Measurements from ENCODE around the gene UGCG.

The UGCG gene

DNA sequence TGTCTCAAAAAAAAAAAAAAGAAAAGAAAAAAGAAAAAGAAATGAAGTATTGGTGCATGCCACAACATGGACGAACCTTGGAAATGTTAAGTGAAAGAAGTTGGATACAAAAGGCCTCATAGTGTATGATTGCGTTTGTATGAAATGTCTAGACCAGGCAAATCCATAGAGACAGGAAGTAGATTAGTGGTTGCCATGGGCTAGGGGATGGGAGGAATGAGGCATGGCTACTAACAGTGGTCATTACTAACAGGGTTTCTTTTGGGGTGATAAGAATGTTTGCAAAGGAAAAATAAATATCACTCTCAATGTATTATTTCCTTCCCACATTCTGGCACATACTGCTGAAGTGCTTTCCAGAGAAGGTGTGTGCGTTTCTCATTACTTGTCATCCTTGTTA lies 44.1 kb downstream of the UGCG start:
- TF ChIP-seq CEBPB (IDR thresholded peaks at IDR 0.05): no peak
- TF ChIP-seq, protein P1, sequence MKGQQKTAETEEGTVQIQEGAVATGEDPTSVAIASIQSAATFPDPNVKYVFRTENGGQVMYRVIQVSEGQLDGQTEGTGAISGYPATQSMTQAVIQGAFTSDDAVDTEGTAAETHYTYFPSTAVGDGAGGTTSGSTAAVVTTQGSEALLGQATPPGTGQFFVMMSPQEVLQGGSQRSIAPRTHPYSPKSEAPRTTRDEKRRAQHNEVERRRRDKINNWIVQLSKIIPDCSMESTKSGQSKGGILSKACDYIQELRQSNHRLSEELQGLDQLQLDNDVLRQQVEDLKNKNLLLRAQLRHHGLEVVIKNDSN (IDR thresholded peaks at IDR 0.05): no peak
- TF ChIP-seq TAF1 (IDR thresholded peaks at IDR 0.05; ENCODE audit: low read depth): no peak
- TF ChIP-seq FOXM1 (IDR thresholded peaks at IDR 0.05; ENCODE audit: borderline replicate concordance, low read depth): no peak
- TF ChIP-seq ZBTB7A (IDR thresholded peaks at IDR 0.05; ENCODE audit: low read depth): no peak
- TF ChIP-seq RAD21 (IDR thresholded peaks at IDR 0.05; ENCODE audit: low read depth): no peak

DNA sequence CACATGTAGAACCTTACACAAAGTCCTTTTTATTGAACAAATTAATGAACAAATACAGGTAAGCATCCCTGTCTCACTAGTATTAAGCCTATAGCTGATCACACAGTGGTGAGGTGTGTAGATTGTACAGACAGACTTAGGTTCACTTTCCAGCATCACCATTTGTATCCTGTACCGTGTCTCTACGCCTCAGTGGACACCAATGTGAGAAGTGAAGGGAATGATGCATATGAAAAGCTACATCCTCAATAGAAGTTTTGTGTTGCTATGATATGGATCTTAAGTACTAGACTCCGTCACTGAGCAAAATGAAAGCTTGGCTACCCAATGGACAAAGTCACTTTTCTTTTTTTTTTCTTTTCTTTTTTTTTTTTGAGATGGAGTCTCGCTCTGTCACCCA lies 46.6 kb downstream of the UGCG start:
- TF ChIP-seq CREB1 (IDR thresholded peaks at IDR 0.05; ENCODE audit: low read depth): no peak
- TF ChIP-seq TCF12 (IDR thresholded peaks at IDR 0.05; ENCODE audit: low read depth): no peak
- no peak for TF ChIP-seq CEBPB (IDR thresholded peaks at IDR 0.05)
- no peak for TF ChIP-seq TAF1 (IDR thresholded peaks at IDR 0.05; ENCODE audit: low read depth)
- TF ChIP-seq ZBTB7A (IDR thresholded peaks at IDR 0.05; ENCODE audit: low read depth): no peak
- no peak for TF ChIP-seq EP300 (IDR thresholded peaks at IDR 0.05; ENCODE audit: borderline replicate concordance)
- TF ChIP-seq NFIC (IDR thresholded peaks at IDR 0.05): no peak
- no peak for TF ChIP-seq EGR1 (IDR thresholded peaks at IDR 0.05)
- no peak for TF ChIP-seq YY1 (IDR thresholded peaks at IDR 0.05; ENCODE audit: low read depth)
- TF ChIP-seq, protein P2, sequence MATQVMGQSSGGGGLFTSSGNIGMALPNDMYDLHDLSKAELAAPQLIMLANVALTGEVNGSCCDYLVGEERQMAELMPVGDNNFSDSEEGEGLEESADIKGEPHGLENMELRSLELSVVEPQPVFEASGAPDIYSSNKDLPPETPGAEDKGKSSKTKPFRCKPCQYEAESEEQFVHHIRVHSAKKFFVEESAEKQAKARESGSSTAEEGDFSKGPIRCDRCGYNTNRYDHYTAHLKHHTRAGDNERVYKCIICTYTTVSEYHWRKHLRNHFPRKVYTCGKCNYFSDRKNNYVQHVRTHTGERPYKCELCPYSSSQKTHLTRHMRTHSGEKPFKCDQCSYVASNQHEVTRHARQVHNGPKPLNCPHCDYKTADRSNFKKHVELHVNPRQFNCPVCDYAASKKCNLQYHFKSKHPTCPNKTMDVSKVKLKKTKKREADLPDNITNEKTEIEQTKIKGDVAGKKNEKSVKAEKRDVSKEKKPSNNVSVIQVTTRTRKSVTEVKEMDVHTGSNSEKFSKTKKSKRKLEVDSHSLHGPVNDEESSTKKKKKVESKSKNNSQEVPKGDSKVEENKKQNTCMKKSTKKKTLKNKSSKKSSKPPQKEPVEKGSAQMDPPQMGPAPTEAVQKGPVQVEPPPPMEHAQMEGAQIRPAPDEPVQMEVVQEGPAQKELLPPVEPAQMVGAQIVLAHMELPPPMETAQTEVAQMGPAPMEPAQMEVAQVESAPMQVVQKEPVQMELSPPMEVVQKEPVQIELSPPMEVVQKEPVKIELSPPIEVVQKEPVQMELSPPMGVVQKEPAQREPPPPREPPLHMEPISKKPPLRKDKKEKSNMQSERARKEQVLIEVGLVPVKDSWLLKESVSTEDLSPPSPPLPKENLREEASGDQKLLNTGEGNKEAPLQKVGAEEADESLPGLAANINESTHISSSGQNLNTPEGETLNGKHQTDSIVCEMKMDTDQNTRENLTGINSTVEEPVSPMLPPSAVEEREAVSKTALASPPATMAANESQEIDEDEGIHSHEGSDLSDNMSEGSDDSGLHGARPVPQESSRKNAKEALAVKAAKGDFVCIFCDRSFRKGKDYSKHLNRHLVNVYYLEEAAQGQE (IDR thresholded peaks at IDR 0.05; ENCODE audit: low read depth): no peak
- no peak for TF ChIP-seq RAD21 (IDR thresholded peaks at IDR 0.05; ENCODE audit: low read depth)
- TF ChIP-seq, protein P1 (IDR thresholded peaks at IDR 0.05): no peak
- TF ChIP-seq, protein P3, sequence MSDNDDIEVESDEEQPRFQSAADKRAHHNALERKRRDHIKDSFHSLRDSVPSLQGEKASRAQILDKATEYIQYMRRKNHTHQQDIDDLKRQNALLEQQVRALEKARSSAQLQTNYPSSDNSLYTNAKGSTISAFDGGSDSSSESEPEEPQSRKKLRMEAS (IDR thresholded peaks at IDR 0.05): no peak
- no peak for TF ChIP-seq TEAD4 (IDR thresholded peaks at IDR 0.05)
- no peak for TF ChIP-seq FOXM1 (IDR thresholded peaks at IDR 0.05; ENCODE audit: borderline replicate concordance, low read depth)

DNA sequence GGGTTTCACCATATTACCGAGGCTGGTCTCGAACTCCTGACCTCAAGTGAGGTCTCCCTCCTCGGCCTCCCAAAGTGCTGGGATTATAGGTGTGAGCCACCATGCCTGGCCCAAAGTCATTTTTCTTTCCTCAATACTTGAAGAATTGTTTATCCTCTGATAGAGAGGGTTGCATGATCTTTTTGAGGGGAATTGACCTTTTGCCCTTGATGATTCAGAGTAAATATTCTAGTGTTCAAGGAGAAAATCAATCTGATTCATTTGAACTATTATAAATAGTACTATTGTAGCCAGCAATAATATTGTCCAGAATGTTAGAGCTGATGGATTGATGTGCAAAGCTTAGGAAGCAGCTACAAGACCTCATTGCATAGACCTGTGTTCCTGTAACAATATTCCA lies 47.1 kb downstream of the UGCG start:
- TF ChIP-seq FOXM1 (IDR thresholded peaks at IDR 0.05; ENCODE audit: borderline replicate concordance, low read depth) (no peak), EGR1 (IDR thresholded peaks at IDR 0.05) (no peak), RAD21 (IDR thresholded peaks at IDR 0.05; ENCODE audit: low read depth) (no peak), YY1 (IDR thresholded peaks at IDR 0.05; ENCODE audit: low read depth) (no peak), TEAD4 (IDR thresholded peaks at IDR 0.05) (no peak), CEBPB (IDR thresholded peaks at IDR 0.05) (no peak), EP300 (IDR thresholded peaks at IDR 0.05; ENCODE audit: borderline replicate concordance) (no peak), ZBTB7A (IDR thresholded peaks at IDR 0.05; ENCODE audit: low read depth) (no peak), CREB1 (IDR thresholded peaks at IDR 0.05; ENCODE audit: low read depth) (no peak), TAF1 (IDR thresholded peaks at IDR 0.05; ENCODE audit: low read depth) (no peak), NFIC (IDR thresholded peaks at IDR 0.05) (no peak), TCF12 (IDR thresholded peaks at IDR 0.05; ENCODE audit: low read depth) (no peak)
- TF ChIP-seq, protein P3 (IDR thresholded peaks at IDR 0.05): no peak
- TF ChIP-seq, protein P1 (IDR thresholded peaks at IDR 0.05): no peak
- TF ChIP-seq, protein P2 (IDR thresholded peaks at IDR 0.05; ENCODE audit: low read depth): no peak

DNA sequence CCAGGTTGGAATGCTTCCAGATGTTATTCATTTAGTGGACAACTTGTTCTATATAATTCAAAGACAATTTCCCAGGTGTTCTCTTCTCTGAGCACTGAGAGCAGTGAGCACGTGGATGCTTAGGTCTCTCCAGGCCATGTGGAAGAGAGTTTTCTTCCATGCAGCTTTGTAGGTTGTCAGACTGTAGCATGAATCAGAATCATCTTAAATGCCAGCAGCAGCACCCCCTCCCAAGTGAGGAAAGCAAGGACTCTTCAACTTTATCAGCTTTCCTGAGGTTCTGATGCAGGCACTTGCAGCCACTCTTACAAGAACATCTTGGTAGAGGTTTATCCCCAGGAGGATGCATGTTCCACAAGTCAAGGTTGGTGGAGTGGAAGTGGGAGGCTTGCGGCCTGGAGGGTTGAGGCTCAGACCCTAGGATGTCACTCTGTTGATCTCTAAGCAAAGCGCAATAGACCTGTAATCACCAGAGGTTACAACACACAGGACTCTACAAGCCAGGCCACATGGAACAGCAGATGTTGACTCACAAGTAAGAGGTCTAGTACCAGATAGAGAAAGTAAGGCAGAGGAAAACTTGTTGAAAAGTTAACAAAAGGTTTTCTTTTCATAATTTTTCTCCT lies 47.7 kb downstream of the UGCG start:
- TF ChIP-seq FOXM1 (IDR thresholded peaks at IDR 0.05; ENCODE audit: borderline replicate concordance, low read depth) (no peak), TCF12 (IDR thresholded peaks at IDR 0.05; ENCODE audit: low read depth) (no peak), EP300 (IDR thresholded peaks at IDR 0.05; ENCODE audit: borderline replicate concordance) (no peak), RAD21 (IDR thresholded peaks at IDR 0.05; ENCODE audit: low read depth) (no peak), ZBTB7A (IDR thresholded peaks at IDR 0.05; ENCODE audit: low read depth) (no peak), CREB1 (IDR thresholded peaks at IDR 0.05; ENCODE audit: low read depth) (no peak), CEBPB (IDR thresholded peaks at IDR 0.05) (no peak), TEAD4 (IDR thresholded peaks at IDR 0.05) (no peak), YY1 (IDR thresholded peaks at IDR 0.05; ENCODE audit: low read depth) (no peak), NFIC (IDR thresholded peaks at IDR 0.05) (no peak), TAF1 (IDR thresholded peaks at IDR 0.05; ENCODE audit: low read depth) (no peak), EGR1 (IDR thresholded peaks at IDR 0.05) (no peak)
- TF ChIP-seq, protein P1 (IDR thresholded peaks at IDR 0.05): no peak
- TF ChIP-seq, protein P2 (IDR thresholded peaks at IDR 0.05; ENCODE audit: low read depth): no peak
- TF ChIP-seq, protein P3 (IDR thresholded peaks at IDR 0.05): no peak
